ENCODE data around the gene GPR3.

DNA sequence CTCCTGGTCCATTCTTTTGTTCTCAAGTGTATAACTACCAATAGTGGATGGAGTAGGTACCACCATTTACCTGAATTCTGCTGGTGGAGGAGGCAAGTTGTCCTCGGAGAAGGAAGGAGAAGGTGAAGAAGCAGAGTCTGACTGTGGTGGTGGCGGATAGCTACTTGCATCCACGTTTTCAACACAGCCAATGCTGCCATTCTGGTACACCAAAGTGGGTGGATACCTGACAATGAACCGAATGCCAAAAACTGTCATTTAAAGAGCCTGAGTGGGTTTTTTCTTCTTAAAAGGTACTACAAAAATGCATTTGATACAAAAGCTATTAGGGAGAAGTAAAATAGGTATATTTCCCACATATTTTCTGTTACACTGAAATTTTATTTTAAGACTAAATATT is 20.1 kb downstream of the GPR3 start:
- TF ChIP-seq, protein P1, sequence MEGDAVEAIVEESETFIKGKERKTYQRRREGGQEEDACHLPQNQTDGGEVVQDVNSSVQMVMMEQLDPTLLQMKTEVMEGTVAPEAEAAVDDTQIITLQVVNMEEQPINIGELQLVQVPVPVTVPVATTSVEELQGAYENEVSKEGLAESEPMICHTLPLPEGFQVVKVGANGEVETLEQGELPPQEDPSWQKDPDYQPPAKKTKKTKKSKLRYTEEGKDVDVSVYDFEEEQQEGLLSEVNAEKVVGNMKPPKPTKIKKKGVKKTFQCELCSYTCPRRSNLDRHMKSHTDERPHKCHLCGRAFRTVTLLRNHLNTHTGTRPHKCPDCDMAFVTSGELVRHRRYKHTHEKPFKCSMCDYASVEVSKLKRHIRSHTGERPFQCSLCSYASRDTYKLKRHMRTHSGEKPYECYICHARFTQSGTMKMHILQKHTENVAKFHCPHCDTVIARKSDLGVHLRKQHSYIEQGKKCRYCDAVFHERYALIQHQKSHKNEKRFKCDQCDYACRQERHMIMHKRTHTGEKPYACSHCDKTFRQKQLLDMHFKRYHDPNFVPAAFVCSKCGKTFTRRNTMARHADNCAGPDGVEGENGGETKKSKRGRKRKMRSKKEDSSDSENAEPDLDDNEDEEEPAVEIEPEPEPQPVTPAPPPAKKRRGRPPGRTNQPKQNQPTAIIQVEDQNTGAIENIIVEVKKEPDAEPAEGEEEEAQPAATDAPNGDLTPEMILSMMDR (IDR thresholded peaks at IDR 0.05): no peak
- no peak for TF ChIP-seq EP300 (IDR thresholded peaks at IDR 0.05)
- TF ChIP-seq POLR2A (IDR thresholded peaks at IDR 0.05; ENCODE audit: low read depth): no peak
- TF ChIP-seq POLR2AphosphoS5 (IDR thresholded peaks at IDR 0.05): no peak

Measured in esophagus muscularis mucosa (tissue), 4 donors.